ENCODE results near the gene MBLAC1. TPM values are rescaled to one million over a fixed set of nuclear protein-coding genes. Genes with fewer than 3 reads are reported as not detected.

Gene MBLAC1
- total and polyA plus RNA-seq, 2 of the 4 experiments (the other 2 are of a cell fraction): 0.72 to 1.4 TPM

DNA sequence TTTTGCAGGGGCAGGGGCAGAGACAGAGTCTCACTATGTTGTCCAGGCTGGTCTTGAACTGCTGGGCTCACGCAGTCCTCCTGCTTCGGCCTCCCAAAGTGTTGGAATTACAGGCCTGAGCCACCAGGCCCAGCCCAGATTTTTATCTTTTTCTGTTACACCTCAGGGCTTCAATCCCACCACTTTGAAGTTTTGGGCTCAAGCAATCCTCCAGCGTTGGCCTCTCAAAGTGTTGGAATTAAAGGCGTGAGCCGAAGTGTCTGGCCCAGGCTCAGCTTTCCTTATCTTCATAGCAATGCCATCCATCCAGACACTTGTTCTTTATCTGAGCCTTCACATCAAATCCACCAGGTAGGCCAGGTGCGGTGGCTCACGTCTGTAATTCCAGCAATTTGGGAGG is 11.7 kb upstream of the MBLAC1 start:
- Histone ChIP-seq H3K4me3 (ENCODE audit: insufficient read depth, low read depth, low read length) (no peak overlapping the region), H4K91ac (ENCODE audit: insufficient read depth, low read depth, low read length) (no peak overlapping the region), H3K23ac (ENCODE audit: low read depth, low read length) (no peak overlapping the region), H3K79me1 (ENCODE audit: low read depth in 1 of 2, low read length in 2 of 2) (peaks cover 8 to 31% of the 10 kb centered on the region in 2 experiments), H2BK15ac (ENCODE audit: low read depth, low read length) (no peak overlapping the region), H3K4me2 (ENCODE audit: low read depth, low read length) (no peak overlapping the region), H3K56ac (ENCODE audit: extremely low read depth, insufficient read depth, low read length) (no peak overlapping the region), H3K36me3 (ENCODE audit: control insufficient read depth, insufficient read depth, low read length) (peaks cover 32% of the 10 kb centered on the region), H3K27me3 (ENCODE audit: control insufficient read depth, insufficient read depth, low read length) (no peaks in the 10 kb centered on the region), H4K5ac (ENCODE audit: low read depth, low read length) (no peak overlapping the region), H2AK5ac (ENCODE audit: low read depth, low read length) (no peak overlapping the region), H3K4me1 (ENCODE audit: control insufficient read depth, insufficient read depth, low read length) (0 out of 2 replicates have a peak, but pooled peaks cover 2% of the 10 kb centered on the region), H2BK120ac (ENCODE audit: low read depth, low read length) (no peak overlapping the region), H3K9ac (ENCODE audit: low read depth, low read length) (no peak overlapping the region), H2BK20ac (ENCODE audit: low read depth, low read length) (no peak overlapping the region), H3K18ac (ENCODE audit: low read depth, low read length) (no peak overlapping the region), H4K20me1 (ENCODE audit: insufficient read depth, low read length) (no peaks in the 10 kb centered on the region; the same call in 1 of the 2 replicates), H3K9me1 (ENCODE audit: insufficient read depth, low read length) (peaks cover 6% of the 10 kb centered on the region), H3K9me3 (ENCODE audit: control insufficient read depth, insufficient read depth, low read length) (no peaks in the 10 kb centered on the region), H2AK9ac (replicated peaks; ENCODE audit: low read depth, low read length, poor library complexity) (no peak overlapping the region), H3K27ac (ENCODE audit: insufficient read depth, low read length) (no peak overlapping the region), H4K8ac (ENCODE audit: low read depth in 2 of 2, low read length in 2 of 2) (no peak overlapping the region), H3K4ac (ENCODE audit: low read depth, low read length) (no peak overlapping the region), H2BK5ac (ENCODE audit: low read depth, low read length, poor library complexity, severe bottlenecking) (no peak overlapping the region), H2AFZ (replicated peaks; ENCODE audit: low read length, poor library complexity) (no peak overlapping the region), H3K14ac (replicated peaks; ENCODE audit: low read depth, low read length) (no peak overlapping the region)
- no peak for DNase-seq
- POLR2A ChIA-PET (ENCODE audit: unreplicated experiment): no interaction called here
- dilution Hi-C loops (cut with HindIII; ENCODE audit: low sequenced_read_pairs, unreplicated experiment) (no loop called here), in situ Hi-C loops (cut with MboI; ENCODE audit: low sequenced_read_pairs) (no loop called here), intact Hi-C loops (cut with micrococcal nuclease) (no loop called here)
- CTCF ChIA-PET: no interaction called here
- TF ChIP-seq CHD1 (IDR thresholded peaks at IDR 0.05; ENCODE audit: low read depth, low read length) (no peak), NFE2L2 (IDR thresholded peaks at IDR 0.05; ENCODE audit: low read depth, low read length) (no peak), MXI1 (IDR thresholded peaks at IDR 0.05; ENCODE audit: borderline replicate concordance, low read depth, low read length) (no peak), MAFK (IDR thresholded peaks at IDR 0.05; ENCODE audit: low read depth, low read length) (no peak), MAZ (IDR thresholded peaks at IDR 0.05; ENCODE audit: borderline replicate concordance, low read depth, low read length) (no peak), CEBPB (IDR thresholded peaks at IDR 0.05; ENCODE audit: low read depth, low read length) (no peak)
- TF ChIP-seq, protein P1, sequence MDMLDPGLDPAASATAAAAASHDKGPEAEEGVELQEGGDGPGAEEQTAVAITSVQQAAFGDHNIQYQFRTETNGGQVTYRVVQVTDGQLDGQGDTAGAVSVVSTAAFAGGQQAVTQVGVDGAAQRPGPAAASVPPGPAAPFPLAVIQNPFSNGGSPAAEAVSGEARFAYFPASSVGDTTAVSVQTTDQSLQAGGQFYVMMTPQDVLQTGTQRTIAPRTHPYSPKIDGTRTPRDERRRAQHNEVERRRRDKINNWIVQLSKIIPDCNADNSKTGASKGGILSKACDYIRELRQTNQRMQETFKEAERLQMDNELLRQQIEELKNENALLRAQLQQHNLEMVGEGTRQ (IDR thresholded peaks at IDR 0.05; ENCODE audit: low read depth, low read length): no peak
- ATAC-seq (ENCODE audit: low read depth): no peak
- BruUV-seq (replicated peaks): no TSS peak
- WGBS, 2 experiments (ENCODE audit: extremely low coverage in 2 of 2, insufficient read length in 1 of 2): 80% methylated on average over 3 of the region's 7 CpGs; no CpG with 5 or more reads in 1 of the 2 experiments
